Effector CD8-positive, alpha-beta T cell (primary cell): ENCODE measurements around the gene TREM2.
A peak's percentile ranks its signal among the peaks of the same experiment; 100 is the strongest.
"Not testable (repeated sequence)": the region's sequence is repeated elsewhere in the genome, so short reads cannot be mapped to it uniquely, and the experiment has no call there.

Experiments
- DNase-seq: peaks from one replicate; lab custom pipeline; 2025; lab: John Stamatoyannopoulos, UW
- total RNA-seq, 4 experiments: gene quantifications; one replicate each; lab custom pipeline; 2026; lab: John Stamatoyannopoulos, UW

The TREM2 gene
- 0 reads per million in 4 experiments for total RNA-seq

- no peak for DNase-seq
Observed at GRCh38 chr6:41162687-41163418, at the start of gene TREM2. TREM2 (minus strand) TSS chr6:41163116; CDS start chr6:41163082, 34 bp downstream.

GRCh38 chr6:41209547-41210320, 46.8 kb upstream of the TREM2 start:
- no peak for DNase-seq

- no peak for DNase-seq
Observed at GRCh38 chr6:41208439-41209106, 45.7 kb upstream of the TREM2 start.

- no peak for DNase-seq
Observed at GRCh38 chr6:41204156-41204555, 41.2 kb upstream of the TREM2 start.

GRCh38 chr6:41201764-41202173, 38.9 kb upstream of the TREM2 start:
- no peak for DNase-seq

- no peak for DNase-seq
Observed at GRCh38 chr6:41200901-41201763, 38.2 kb upstream of the TREM2 start, which contains the start of gene TREML2. TREML2 (minus strand) TSS chr6:41201149; CDS start chr6:41201008, 141 bp downstream.

- peak; percentile 18 for DNase-seq
Observed at GRCh38 chr6:41200296-41200900, 37.5 kb upstream of the TREM2 start.

- no peak for DNase-seq
Observed at GRCh38 chr6:41199552-41200246, 36.8 kb upstream of the TREM2 start.

GRCh38 chr6:41197234-41197633, 34.3 kb upstream of the TREM2 start:
- DNase-seq: no peak

GRCh38 chr6:41194386-41194785, 31.5 kb upstream of the TREM2 start:
- DNase-seq: no peak

- no peak for DNase-seq
Observed at GRCh38 chr6:41193884-41194283, 31.0 kb upstream of the TREM2 start.

GRCh38 chr6:41193171-41193734, 30.3 kb upstream of the TREM2 start:
- no peak for DNase-seq

- no peak for DNase-seq
Observed at GRCh38 chr6:41191569-41191968, 28.7 kb upstream of the TREM2 start.

- DNase-seq: no peak
Observed at GRCh38 chr6:41190791-41191190, 27.9 kb upstream of the TREM2 start.

- DNase-seq: no peak
Observed at GRCh38 chr6:41189967-41190366, 27.1 kb upstream of the TREM2 start.

- not testable (repeated sequence) for DNase-seq
Observed at GRCh38 chr6:41189046-41189445, 26.1 kb upstream of the TREM2 start.

GRCh38 chr6:41187924-41188886, 25.3 kb upstream of the TREM2 start:
- DNase-seq: no peak

- DNase-seq: no peak
Observed at GRCh38 chr6:41186031-41186562, 23.2 kb upstream of the TREM2 start.

GRCh38 chr6:41184761-41185160, 21.8 kb upstream of the TREM2 start:
- no peak for DNase-seq
